Ovary (tissue), 3 donors: ENCODE results near the gene RANBP3.

ENCODE experiments used
- POLR2A ChIP-seq: fragments of 450-650 bp; IDR thresholded peaks from one replicate; pipeline ENCODE4 v1.6.1; 2017; ENCODE audit warnings: antibody characterized with exemption, mild to moderate bottlenecking, moderate library complexity
- TF ChIP-seq, protein P1 (sequence below), 3 donors: fragments of 450-650 bp in 2 of 3; fragments of 200-600 bp in 1 of 3; IDR thresholded peaks; one replicate each; pipeline versions ENCODE4 v1.5.1 to v1.8.0; 2016 to 2022; ENCODE audit warnings: antibody characterized with exemption in 3 of 3, mild to moderate bottlenecking in 1 of 3
- donor health status: DM: no; HTN: no; CAD: no.

DNA sequence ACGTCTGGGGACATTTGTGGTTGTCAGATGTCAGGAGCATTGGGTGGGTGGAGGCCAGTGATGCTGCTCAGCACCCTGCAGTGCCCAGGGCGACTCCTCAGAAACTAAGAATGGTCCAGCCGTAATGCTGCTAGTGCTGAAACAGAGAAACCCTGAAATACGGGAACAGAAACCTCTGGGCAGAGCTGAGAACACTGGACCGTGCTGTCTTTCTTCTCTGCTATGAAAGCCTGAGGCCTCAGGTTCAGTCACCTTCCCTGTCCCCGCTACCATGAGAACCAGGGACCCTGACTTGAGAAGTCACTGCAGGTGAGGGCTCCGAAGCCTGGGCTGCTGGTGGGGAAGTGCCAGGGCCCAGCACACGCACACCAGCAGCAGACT, 50.5 kb downstream of the RANBP3 start:
- no peak for TF ChIP-seq POLR2A
- TF ChIP-seq, protein P1, sequence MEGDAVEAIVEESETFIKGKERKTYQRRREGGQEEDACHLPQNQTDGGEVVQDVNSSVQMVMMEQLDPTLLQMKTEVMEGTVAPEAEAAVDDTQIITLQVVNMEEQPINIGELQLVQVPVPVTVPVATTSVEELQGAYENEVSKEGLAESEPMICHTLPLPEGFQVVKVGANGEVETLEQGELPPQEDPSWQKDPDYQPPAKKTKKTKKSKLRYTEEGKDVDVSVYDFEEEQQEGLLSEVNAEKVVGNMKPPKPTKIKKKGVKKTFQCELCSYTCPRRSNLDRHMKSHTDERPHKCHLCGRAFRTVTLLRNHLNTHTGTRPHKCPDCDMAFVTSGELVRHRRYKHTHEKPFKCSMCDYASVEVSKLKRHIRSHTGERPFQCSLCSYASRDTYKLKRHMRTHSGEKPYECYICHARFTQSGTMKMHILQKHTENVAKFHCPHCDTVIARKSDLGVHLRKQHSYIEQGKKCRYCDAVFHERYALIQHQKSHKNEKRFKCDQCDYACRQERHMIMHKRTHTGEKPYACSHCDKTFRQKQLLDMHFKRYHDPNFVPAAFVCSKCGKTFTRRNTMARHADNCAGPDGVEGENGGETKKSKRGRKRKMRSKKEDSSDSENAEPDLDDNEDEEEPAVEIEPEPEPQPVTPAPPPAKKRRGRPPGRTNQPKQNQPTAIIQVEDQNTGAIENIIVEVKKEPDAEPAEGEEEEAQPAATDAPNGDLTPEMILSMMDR (IDR thresholded peaks at IDR 0.05), result no peak
